ENCODE data around the gene AIF1L.

AIF1L gene

DNA sequence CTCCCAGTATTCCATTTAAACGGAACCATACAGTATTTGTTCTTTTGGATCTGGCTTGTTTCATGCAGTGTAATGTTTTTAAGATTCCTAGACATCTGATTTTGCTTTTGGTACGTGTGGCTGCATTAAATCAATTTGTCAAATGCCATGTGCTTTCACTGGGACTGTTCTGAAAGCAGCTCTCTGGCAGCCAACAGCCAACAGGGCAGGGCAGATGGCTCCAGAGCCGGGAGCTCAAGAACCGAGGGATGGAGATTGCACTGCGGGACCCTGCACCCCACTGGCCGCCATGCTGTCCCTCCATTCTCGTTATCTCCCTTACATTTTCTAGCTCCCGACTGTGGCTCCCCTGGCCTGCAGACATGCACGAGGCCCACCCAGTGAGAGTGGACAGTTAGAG lies 33.4 kb upstream of the AIF1L start:
- H3K9me3 ChIP-seq (ENCODE audit: control insufficient read depth, low read length) = no peaks in the 10 kb centered on the region
- no peaks in the 10 kb centered on the region for H3K36me3 ChIP-seq (ENCODE audit: control insufficient read depth, insufficient read depth, low read length)
- H3K4me3 ChIP-seq (ENCODE audit: low read length) = no peak overlapping the region
- no peaks in the 10 kb centered on the region for H3K27me3 ChIP-seq (ENCODE audit: control insufficient read depth, insufficient read depth, low read length)
- no peak overlapping the region for H3K9ac ChIP-seq (ENCODE audit: low read length)
- no peaks in the 10 kb centered on the region for H3K4me1 ChIP-seq (ENCODE audit: control insufficient read depth, insufficient read depth, low read length)

GRCh38 chr9:131065599-131065998 lies 30.7 kb upstream of the AIF1L start:
- Histone ChIP-seq H3K4me1 (ENCODE audit: control insufficient read depth, insufficient read depth, low read length) (no peaks in the 10 kb centered on the region), H3K27me3 (ENCODE audit: control insufficient read depth, insufficient read depth, low read length) (no peaks in the 10 kb centered on the region), H3K4me3 (ENCODE audit: low read length) (no peak overlapping the region), H3K9ac (ENCODE audit: low read length) (no peak overlapping the region), H3K9me3 (ENCODE audit: control insufficient read depth, low read length) (no peaks in the 10 kb centered on the region), H3K36me3 (ENCODE audit: control insufficient read depth, insufficient read depth, low read length) (no peaks in the 10 kb centered on the region)

GRCh38 chr9:131067625-131068024 lies 28.7 kb upstream of the AIF1L start:
- H3K4me3 ChIP-seq (ENCODE audit: low read length) = no peak overlapping the region
- no peak overlapping the region for H3K9ac ChIP-seq (ENCODE audit: low read length)
- no peaks in the 10 kb centered on the region for H3K27me3 ChIP-seq (ENCODE audit: control insufficient read depth, insufficient read depth, low read length)
- H3K9me3 ChIP-seq (ENCODE audit: control insufficient read depth, low read length) = no peaks in the 10 kb centered on the region
- H3K36me3 ChIP-seq (ENCODE audit: control insufficient read depth, insufficient read depth, low read length) = no peaks in the 10 kb centered on the region
- H3K4me1 ChIP-seq (ENCODE audit: control insufficient read depth, insufficient read depth, low read length) = no peaks in the 10 kb centered on the region

DNA sequence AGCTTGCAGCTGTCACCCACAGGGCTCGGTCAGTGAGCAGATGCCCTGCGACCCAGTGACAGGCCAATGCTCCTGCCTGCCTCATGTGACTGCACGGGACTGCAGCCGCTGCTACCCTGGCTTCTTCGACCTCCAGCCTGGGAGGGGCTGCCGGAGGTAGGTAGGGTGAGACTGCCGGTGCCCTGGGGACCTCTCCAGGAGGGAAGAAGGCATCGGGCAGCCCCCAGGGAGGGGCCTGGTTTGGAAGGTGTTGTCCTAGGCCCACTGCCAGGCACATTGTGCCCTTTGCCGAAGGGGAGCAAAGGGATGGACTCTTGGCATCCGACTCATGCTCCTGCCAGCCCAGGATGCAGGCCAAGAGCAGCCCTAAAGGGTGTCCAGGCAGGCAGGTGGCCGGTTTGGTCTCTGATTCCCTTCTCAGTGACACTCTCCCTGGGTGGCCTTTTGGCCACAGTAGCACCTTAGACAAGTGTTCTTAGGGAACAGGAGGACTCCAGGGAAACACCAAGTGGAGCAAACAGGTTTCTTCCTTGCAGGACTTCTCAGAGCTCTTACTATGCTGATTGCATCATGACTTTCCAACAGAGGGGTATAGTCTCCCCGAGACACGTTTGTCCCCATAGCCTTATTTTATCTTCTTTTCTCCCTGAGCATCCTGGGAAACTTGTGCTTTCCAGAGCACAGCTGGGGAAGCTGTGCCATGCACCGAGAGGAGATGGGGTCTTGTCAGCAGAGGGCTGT lies 28.1 kb upstream of the AIF1L start:
- no peak overlapping the region for H3K9ac ChIP-seq (ENCODE audit: low read length)
- H3K4me1 ChIP-seq (ENCODE audit: control insufficient read depth, insufficient read depth, low read length) = no peaks in the 10 kb centered on the region
- H3K27me3 ChIP-seq (ENCODE audit: control insufficient read depth, insufficient read depth, low read length) = no peaks in the 10 kb centered on the region
- H3K4me3 ChIP-seq (ENCODE audit: low read length) = no peak overlapping the region
- no peaks in the 10 kb centered on the region for H3K36me3 ChIP-seq (ENCODE audit: control insufficient read depth, insufficient read depth, low read length)
- no peaks in the 10 kb centered on the region for H3K9me3 ChIP-seq (ENCODE audit: control insufficient read depth, low read length)

DNA sequence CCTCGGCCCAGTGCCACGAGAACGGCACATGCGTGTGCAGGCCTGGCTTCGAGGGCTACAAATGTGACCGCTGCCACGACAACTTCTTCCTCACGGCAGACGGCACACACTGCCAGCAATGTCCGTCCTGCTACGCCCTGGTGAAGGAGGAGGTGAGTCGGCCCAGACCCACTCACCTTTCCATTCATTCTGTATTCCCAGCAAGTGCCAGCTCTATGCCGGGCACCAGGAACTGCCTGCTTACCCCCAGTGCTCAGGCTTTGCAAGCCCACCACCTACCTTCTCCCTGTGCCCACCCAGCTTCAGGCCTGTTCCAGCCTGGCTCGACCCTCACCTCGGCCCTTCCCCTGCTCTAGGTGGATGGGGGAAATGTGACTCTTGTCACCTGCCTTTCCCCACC lies 26.6 kb upstream of the AIF1L start:
- Histone ChIP-seq H3K9me3 (ENCODE audit: control insufficient read depth, low read length) (no peaks in the 10 kb centered on the region), H3K36me3 (ENCODE audit: control insufficient read depth, insufficient read depth, low read length) (no peaks in the 10 kb centered on the region), H3K4me1 (ENCODE audit: control insufficient read depth, insufficient read depth, low read length) (no peaks in the 10 kb centered on the region), H3K27me3 (ENCODE audit: control insufficient read depth, insufficient read depth, low read length) (no peaks in the 10 kb centered on the region), H3K4me3 (ENCODE audit: low read length) (no peak overlapping the region), H3K9ac (ENCODE audit: low read length) (no peak overlapping the region)

DNA sequence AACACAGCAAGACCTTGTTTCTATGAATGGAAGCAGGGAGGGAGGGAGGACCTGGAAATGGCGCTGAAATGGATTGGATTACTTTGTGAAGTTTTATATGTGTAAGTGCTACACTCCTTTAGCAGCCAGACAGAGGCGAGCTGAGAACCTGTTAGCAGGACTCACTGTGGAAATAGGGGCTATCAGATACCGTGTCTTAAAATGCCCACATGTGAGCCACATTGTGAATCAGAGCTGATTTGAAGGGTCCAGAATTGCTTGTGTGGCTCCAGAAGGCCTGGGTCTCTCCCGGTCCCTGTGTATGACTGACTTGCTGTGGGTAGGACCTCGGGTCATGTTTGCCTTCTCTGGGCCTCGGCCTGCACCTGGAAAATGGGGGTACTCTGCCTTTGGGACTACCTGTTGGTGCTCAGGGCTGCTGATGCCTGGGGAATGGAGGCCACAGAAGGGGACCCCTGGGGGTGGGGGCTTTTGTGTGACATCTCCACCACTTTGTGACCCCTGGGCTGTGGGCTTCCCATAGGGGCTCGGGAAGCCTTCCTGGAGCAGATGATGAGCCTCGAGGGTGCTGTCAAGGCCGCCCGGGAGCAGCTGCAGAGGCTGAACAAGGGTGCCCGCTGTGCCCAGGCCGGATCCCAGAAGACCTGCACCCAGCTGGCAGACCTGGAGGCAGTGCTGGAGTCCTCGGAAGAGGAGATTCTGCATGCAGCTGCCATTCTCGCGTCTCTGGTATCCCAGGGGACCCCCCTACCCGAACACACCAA lies 24.0 kb upstream of the AIF1L start:
- no peaks in the 10 kb centered on the region for H3K4me1 ChIP-seq (ENCODE audit: control insufficient read depth, insufficient read depth, low read length)
- H3K9me3 ChIP-seq (ENCODE audit: control insufficient read depth, low read length) = no peaks in the 10 kb centered on the region
- no peak overlapping the region for H3K4me3 ChIP-seq (ENCODE audit: low read length)
- H3K9ac ChIP-seq (ENCODE audit: low read length) = no peak overlapping the region
- H3K27me3 ChIP-seq (ENCODE audit: control insufficient read depth, insufficient read depth, low read length) = no peaks in the 10 kb centered on the region
- no peaks in the 10 kb centered on the region for H3K36me3 ChIP-seq (ENCODE audit: control insufficient read depth, insufficient read depth, low read length)

- no peaks in the 10 kb centered on the region for H3K4me1 ChIP-seq (ENCODE audit: control insufficient read depth, insufficient read depth, low read length)
- no peak overlapping the region for H3K9ac ChIP-seq (ENCODE audit: low read length)
- no peaks in the 10 kb centered on the region for H3K36me3 ChIP-seq (ENCODE audit: control insufficient read depth, insufficient read depth, low read length)
- no peaks in the 10 kb centered on the region for H3K27me3 ChIP-seq (ENCODE audit: control insufficient read depth, insufficient read depth, low read length)
- H3K9me3 ChIP-seq (ENCODE audit: control insufficient read depth, low read length) = no peaks in the 10 kb centered on the region
- H3K4me3 ChIP-seq (ENCODE audit: low read length) = no peak overlapping the region
These were observed 23.5 kb upstream of the AIF1L start for GRCh38 chr9:131072871-131073237.

- Histone ChIP-seq H3K4me1 (ENCODE audit: control insufficient read depth, insufficient read depth, low read length) (no peaks in the 10 kb centered on the region), H3K9me3 (ENCODE audit: control insufficient read depth, low read length) (no peaks in the 10 kb centered on the region), H3K36me3 (ENCODE audit: control insufficient read depth, insufficient read depth, low read length) (no peaks in the 10 kb centered on the region), H3K27me3 (ENCODE audit: control insufficient read depth, insufficient read depth, low read length) (peaks cover 3% of the 10 kb centered on the region), H3K4me3 (ENCODE audit: low read length) (no peak overlapping the region), H3K9ac (ENCODE audit: low read length) (no peak overlapping the region)
These were observed 19.8 kb upstream of the AIF1L start for GRCh38 chr9:131076347-131077195.

DNA sequence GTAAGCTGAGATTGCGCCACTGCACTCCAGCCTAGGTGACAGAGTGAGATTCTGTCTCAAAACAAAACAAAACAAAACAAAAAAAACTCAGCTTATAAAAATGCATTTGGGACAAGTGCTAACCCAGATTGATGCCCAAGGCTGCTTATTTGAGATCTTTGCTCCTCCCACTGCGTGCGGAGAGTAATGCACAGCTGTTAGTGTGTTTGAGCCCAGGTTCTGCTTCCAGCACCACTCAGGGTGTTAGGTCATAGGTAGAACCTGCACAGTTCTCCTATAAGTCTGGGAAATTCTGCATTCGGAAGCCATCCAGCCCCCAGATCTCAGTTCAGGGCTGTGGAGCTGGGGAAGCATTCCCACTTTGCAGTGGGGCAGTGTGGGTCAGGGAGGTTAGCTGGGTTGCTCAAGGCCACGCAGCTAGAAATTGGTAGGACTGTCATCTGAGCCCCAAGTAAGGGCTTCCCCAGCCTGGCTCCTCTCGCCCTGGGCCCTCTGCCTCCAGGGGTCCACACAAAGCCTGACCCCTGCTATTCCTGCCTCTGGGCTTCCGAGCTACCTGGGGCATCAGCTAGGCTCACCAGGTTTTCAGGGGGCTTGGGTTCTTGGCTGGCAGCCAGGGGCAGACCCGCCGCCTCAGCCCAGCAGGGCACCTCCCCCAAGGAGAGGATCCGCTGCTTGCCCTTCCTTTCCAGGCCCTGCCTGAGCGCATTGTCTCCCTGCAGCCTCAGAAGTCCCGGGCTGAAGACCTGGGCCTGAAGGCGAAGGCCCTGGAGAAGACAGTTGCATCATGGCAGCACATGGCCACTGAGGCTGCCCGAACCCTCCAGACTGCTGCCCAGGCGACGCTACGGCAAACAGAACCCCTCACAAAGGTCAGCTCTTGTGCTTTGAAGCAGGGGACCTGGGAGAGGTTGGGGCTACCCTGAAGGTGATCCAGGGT lies 17.6 kb upstream of the AIF1L start:
- no peak overlapping the region for H3K4me3 ChIP-seq (ENCODE audit: low read length)
- no peak overlapping the region for H3K9ac ChIP-seq (ENCODE audit: low read length)
- H3K27me3 ChIP-seq (ENCODE audit: control insufficient read depth, insufficient read depth, low read length) = peaks cover 3% of the 10 kb centered on the region
- no peaks in the 10 kb centered on the region for H3K9me3 ChIP-seq (ENCODE audit: control insufficient read depth, low read length)
- no peaks in the 10 kb centered on the region for H3K4me1 ChIP-seq (ENCODE audit: control insufficient read depth, insufficient read depth, low read length)
- no peaks in the 10 kb centered on the region for H3K36me3 ChIP-seq (ENCODE audit: control insufficient read depth, insufficient read depth, low read length)

- H3K4me1 ChIP-seq (ENCODE audit: control insufficient read depth, insufficient read depth, low read length) = no peaks in the 10 kb centered on the region
- H3K9ac ChIP-seq (ENCODE audit: low read length) = no peak overlapping the region
- no peak overlapping the region for H3K4me3 ChIP-seq (ENCODE audit: low read length)
- H3K9me3 ChIP-seq (ENCODE audit: control insufficient read depth, low read length) = no peaks in the 10 kb centered on the region
- peaks cover 6% of the 10 kb centered on the region for H3K27me3 ChIP-seq (ENCODE audit: control insufficient read depth, insufficient read depth, low read length)
- no peaks in the 10 kb centered on the region for H3K36me3 ChIP-seq (ENCODE audit: control insufficient read depth, insufficient read depth, low read length)
These were observed 15.7 kb upstream of the AIF1L start for GRCh38 chr9:131080589-131080988.

GRCh38 chr9:131081868-131082267 lies 14.5 kb upstream of the AIF1L start:
- Histone ChIP-seq H3K4me1 (ENCODE audit: control insufficient read depth, insufficient read depth, low read length) (no peaks in the 10 kb centered on the region), H3K36me3 (ENCODE audit: control insufficient read depth, insufficient read depth, low read length) (no peaks in the 10 kb centered on the region), H3K9me3 (ENCODE audit: control insufficient read depth, low read length) (no peaks in the 10 kb centered on the region), H3K9ac (ENCODE audit: low read length) (no peak overlapping the region), H3K27me3 (ENCODE audit: control insufficient read depth, insufficient read depth, low read length) (peaks cover 6% of the 10 kb centered on the region), H3K4me3 (ENCODE audit: low read length) (no peak overlapping the region)
